Measurements from ENCODE around the gene FBN3. TPM values are rescaled to one million over a fixed set of nuclear protein-coding genes. Genes with fewer than 3 reads are reported as not detected.

Gene FBN3
- total RNA-seq, 1 donor from 2014 or later = not detected

- Mint-ChIP-seq H3K27me3 (peaks cover 41% of the 10 kb centered on the region), H3K27ac (no peak overlapping the region), H3K4me3 (peak overlapping the region; percentile 64), H3K36me3 (ENCODE audit: low read depth) (no peaks in the 10 kb centered on the region), H3K4me1 (peaks cover 13% of the 10 kb centered on the region), H3K9me3 (no peaks in the 10 kb centered on the region)
- ATAC-seq (ENCODE audit: low read depth) = no peak
- CTCF ChIA-PET = no interaction called here
- intact Hi-C loops (cut with micrococcal nuclease) = no loop called here
- TF ChIP-seq CTCF (IDR thresholded peaks at IDR 0.05) = no peak
- POLR2A ChIA-PET = no interaction called here
- DNase-seq = no peak
These were observed 757 bp downstream of the FBN3 start for GRCh38 chr19:8148410-8149260.

GRCh38 chr19:8148088-8148409 lies 1.3 kb downstream of the FBN3 start:
- TF ChIP-seq CTCF (IDR thresholded peaks at IDR 0.05) = no peak
- H3K4me1 Mint-ChIP-seq = peaks cover 13% of the 10 kb centered on the region
- H3K36me3 Mint-ChIP-seq (ENCODE audit: low read depth) = no peaks in the 10 kb centered on the region
- peaks cover 40% of the 10 kb centered on the region for H3K27me3 Mint-ChIP-seq
- H3K27ac Mint-ChIP-seq = no peak overlapping the region
- POLR2A ChIA-PET = no interaction called here
- intact Hi-C loops (cut with micrococcal nuclease) = no loop called here
- CTCF ChIA-PET = no interaction called here
- ATAC-seq (ENCODE audit: low read depth) = no peak
- no peak for DNase-seq
- H3K9me3 Mint-ChIP-seq = no peaks in the 10 kb centered on the region
- H3K4me3 Mint-ChIP-seq = peak overlapping the region; percentile 62

GRCh38 chr19:8147582-8147978 lies 1.8 kb downstream of the FBN3 start:
- ATAC-seq (ENCODE audit: low read depth) (no peak), DNase-seq (no peak)
- no peak overlapping the region for H3K27ac Mint-ChIP-seq
- H3K9me3 Mint-ChIP-seq = no peaks in the 10 kb centered on the region
- ChIA-PET POLR2A (no interaction called here), CTCF (no interaction called here)
- H3K4me1 Mint-ChIP-seq = peaks cover 13% of the 10 kb centered on the region
- H3K27me3 Mint-ChIP-seq = peaks cover 41% of the 10 kb centered on the region
- no peaks in the 10 kb centered on the region for H3K36me3 Mint-ChIP-seq (ENCODE audit: low read depth)
- TF ChIP-seq CTCF (IDR thresholded peaks at IDR 0.05) = no peak
- H3K4me3 Mint-ChIP-seq = no peak overlapping the region
- intact Hi-C loops (cut with micrococcal nuclease) = no loop called here

- POLR2A ChIA-PET = no interaction called here
- H3K4me1 Mint-ChIP-seq = peaks cover 13% of the 10 kb centered on the region
- ATAC-seq (ENCODE audit: low read depth) = no peak
- H3K36me3 Mint-ChIP-seq (ENCODE audit: low read depth) = no peaks in the 10 kb centered on the region
- H3K4me3 Mint-ChIP-seq = no peak overlapping the region
- intact Hi-C loops (cut with micrococcal nuclease) = no loop called here
- H3K27me3 Mint-ChIP-seq = peaks cover 46% of the 10 kb centered on the region
- H3K9me3 Mint-ChIP-seq = no peaks in the 10 kb centered on the region
- no peak for TF ChIP-seq CTCF (IDR thresholded peaks at IDR 0.05)
- no peak for DNase-seq
- no peak overlapping the region for H3K27ac Mint-ChIP-seq
- CTCF ChIA-PET = no interaction called here
These were observed 2.4 kb downstream of the FBN3 start for GRCh38 chr19:8146877-8147581.

GRCh38 chr19:8144273-8144995 lies 5.0 kb downstream of the FBN3 start:
- H3K4me1 Mint-ChIP-seq = peaks cover 10% of the 10 kb centered on the region
- ATAC-seq (ENCODE audit: low read depth) (no peak), DNase-seq (no peak)
- ChIA-PET POLR2A (no interaction called here), CTCF (no interaction called here)
- intact Hi-C loops (cut with micrococcal nuclease) = no loop called here
- H3K27me3 Mint-ChIP-seq = peaks cover 32% of the 10 kb centered on the region
- no peak for TF ChIP-seq CTCF (IDR thresholded peaks at IDR 0.05)
- H3K9me3 Mint-ChIP-seq = no peaks in the 10 kb centered on the region
- no peak overlapping the region for H3K27ac Mint-ChIP-seq
- no peaks in the 10 kb centered on the region for H3K36me3 Mint-ChIP-seq (ENCODE audit: low read depth)
- H3K4me3 Mint-ChIP-seq = no peak overlapping the region

Measured in activated B cell treated with CpG ODN at 0.5 μM for 24 hours (primary cell).